G401.6 (cell line): ENCODE data around the gene ZNF273.
"Not testable (repeated sequence)": the region's sequence is repeated elsewhere in the genome, so short reads cannot be mapped to it uniquely, and the experiment has no call there.

Experiments
- FAIRE-seq: peaks from 2 replicates; lab custom pipeline; 2012; peaks lifted over from hg19 to GRCh38; lab: Jason Lieb, UNC

The ZNF273 gene

DNA sequence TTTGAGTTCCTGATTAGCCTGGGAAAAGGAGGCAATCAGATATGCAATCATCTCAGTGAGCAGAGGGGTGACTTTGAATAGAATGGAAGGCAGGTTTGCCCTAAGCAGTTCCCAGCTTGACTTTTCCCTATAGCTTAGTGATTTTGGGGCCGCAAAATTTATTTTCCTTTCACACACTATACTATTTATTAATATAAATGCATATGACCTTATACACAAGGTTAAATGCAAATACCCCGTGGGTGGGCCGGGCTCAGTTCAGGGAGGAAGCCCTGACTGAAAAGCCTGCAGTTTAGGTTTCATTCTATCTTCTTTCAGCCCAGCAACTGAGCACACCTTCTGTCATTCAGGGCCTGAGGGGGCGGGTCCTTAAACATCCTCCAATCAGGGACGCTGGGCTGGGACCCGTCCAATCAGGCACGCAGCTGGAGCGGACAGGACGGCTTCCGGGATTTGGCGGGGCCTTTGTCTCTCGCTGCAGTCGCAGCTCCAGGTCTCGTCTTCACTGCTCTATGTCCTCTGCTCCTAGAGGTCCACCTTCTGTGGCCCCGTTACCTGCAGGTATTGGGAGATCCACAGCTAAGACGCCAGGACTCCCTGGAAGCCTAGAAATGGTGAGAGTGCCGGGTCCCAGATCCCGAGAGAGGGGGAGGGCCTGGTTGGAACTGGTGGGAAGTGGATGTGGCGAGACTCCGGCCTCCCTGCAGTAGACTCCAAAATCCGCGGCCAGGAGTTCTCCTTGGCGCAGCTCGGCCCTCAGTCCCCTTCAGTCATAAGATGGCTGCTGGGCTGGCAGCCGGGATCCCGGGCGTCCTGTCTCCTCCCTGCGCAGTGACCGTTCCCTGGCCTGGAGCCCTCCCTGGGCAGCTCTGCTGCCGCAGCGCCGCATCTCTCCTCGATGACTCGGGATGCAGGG, at the start of gene ZNF273:
TSS of gene ZNF273 (plus strand) at position 468 of the 916 bp plus-strand sequence. CDS start at position 513, 45 bp downstream.
- peak; percentile 98 for FAIRE-seq

DNA sequence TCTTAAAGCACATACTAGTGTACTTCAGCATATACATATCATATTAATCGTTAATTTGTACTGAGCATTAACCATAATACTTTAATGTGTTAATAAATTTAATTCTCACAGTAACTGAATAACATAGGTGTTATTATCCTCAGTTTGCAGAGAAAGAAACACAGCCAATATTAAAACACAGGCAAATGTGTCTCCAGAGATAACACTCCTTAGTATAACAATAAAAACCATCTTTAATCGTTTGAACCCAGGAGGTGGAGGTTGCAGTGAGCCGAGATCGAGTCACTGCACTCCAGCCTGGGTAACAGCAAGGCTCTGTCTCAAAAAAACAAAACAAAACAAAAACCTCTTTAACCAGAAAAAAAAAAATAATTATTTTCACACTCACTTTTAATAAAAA, 49.4 kb upstream of the ZNF273 start:
- FAIRE-seq = no peak

DNA sequence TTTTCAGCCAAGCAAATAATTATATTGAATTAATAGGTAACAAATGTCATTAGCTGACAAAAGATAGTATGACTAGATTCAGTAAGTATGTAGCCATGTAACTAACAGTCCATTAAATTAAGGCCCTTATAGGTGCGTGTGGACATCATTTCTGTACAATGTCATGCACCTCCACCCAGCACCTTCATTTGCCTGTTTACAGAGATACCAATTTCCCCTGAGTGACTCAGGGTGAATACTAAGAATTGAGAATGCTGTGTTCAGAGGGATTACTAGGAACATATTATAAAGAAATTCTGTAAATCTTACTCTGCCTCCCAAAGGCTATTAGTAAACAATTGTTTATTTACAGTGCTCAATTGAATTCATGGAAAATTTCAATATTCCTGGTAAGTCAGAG, 48.1 kb upstream of the ZNF273 start:
- FAIRE-seq = no peak

DNA sequence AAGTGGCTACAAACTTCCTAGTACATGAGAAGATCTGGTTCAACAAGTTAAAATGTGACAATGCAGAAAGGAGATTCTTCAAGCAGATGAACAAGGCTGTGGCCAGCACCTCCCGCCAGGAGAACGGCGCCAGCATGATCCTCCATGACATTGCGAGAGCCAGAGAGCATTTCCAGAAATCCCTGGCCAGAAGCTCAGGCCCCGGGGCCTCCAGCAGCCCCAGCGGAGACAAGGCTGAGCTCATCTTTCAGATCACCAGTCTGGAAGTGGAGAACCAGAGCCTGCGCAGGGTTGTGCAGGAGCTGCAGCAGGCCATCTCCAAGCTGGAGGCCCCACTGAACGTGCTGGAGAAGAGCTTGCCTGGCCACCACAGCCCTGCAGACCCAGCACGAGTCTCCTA, 40.1 kb upstream of the ZNF273 start:
- FAIRE-seq = no peak

DNA sequence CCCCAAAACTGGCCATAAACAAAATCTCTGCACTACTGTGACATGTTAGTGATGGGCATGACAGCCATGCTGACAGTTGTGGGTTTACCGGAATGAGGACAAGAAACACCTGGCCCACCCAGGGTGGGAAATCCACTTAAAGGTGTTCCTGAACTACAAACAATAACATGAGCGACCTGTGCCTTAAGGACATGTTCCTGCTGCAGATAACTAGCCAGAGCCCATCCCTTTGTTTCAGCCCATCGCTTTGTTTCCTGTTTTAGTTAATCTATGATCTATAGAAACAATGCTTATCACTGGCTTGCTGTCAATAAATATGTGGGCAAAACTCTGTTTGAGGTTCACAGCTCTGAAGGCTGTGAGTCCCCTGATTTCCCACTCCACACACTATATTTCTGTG, 39.5 kb upstream of the ZNF273 start:
- not testable (repeated sequence) for FAIRE-seq

DNA sequence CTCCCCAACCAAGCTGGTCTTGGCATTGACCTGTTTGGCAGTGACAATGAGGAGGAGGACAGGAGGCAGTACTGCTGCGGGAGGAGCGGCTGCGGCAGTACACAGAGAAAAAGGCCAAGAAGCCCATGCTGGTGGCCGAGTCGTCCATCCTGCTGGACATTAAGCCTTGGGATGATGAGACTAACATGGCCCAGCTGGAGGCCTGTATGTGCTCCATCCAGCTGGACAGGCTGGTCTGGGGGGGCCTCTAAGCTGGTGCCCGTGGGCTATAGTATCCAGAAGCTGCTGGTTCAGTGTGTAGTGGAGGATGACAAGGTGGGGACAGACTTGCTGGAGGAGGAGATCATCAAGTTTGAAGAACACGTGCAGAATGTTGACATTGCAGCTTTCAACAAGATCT, 39.1 kb upstream of the ZNF273 start:
- FAIRE-seq = no peak

DNA sequence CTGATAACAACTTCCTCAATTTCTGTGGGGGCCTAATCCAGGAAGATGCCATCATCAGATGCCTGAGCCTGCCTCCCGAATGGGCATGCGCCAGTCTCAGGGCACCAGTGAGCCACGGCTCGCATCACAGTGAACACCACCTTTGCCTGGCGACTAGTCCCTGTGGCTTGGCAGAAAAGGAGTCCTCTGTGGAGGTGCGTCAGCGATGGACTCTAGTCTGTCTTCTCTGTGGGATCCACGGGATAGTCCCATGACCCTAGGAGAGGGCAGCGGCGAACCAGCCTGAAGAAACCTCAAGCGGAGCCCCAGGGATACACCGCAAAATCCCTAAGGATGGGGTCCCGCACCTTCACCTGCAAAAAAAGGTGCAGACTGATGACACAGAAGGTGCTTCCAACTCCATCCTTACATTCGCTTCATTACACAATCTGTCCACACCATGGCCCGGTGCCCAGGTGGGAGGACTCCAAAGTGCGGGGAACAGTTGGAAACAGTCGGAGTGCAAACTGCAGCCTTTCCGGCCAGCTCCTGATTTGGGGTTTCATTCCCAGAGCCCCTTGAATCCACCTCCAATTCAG, 35.1 kb upstream of the ZNF273 start:
- FAIRE-seq = no peak

DNA sequence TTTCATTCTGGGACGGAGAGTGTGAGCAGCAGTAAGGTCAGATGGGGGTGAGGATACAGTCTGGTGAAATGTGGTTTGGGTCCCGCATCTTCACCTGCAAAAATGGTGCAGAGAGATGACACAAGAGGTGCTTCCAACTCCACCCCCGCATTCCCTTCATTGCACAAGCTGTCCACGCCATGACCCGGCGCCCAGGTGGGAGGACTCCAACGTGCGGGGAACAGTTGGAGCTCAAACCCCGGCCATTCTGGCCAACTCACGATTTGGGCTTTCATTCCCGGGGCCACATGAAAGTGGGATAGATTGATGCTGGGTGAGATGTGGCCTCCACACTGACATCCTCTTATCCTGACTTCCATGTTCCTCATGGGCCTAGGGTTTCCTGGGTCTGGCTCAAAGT, 34.6 kb upstream of the ZNF273 start:
- FAIRE-seq = no peak

DNA sequence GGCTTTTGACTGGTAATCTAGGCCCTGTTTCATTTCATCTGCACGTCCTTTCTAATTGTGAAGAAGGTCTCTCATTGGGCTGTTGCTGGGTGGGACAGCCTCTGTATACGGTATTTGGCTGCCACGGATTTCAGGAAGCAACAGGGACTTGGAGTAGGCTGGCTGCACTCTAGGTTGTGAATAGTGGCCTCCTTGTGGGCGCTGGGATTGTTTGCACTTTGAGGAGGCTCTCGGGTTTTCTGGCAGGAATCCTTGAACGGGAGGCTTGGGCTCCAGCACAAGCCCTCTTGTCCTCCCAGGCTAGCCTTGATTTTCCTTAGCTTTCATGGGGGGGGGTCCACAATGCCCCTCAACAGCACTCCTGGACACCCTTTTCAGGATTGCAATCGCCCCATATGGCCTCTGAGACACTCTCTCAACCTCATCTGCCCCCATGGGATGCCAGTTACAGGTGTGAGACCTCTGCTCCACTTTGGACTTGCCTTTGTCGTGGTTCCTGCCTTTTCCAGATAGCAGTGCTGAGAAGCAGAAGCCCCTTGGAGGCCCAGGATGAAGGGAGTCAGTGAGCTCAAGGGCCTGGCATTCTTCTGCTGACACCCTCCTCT, 33.9 kb upstream of the ZNF273 start:
- no peak for FAIRE-seq

DNA sequence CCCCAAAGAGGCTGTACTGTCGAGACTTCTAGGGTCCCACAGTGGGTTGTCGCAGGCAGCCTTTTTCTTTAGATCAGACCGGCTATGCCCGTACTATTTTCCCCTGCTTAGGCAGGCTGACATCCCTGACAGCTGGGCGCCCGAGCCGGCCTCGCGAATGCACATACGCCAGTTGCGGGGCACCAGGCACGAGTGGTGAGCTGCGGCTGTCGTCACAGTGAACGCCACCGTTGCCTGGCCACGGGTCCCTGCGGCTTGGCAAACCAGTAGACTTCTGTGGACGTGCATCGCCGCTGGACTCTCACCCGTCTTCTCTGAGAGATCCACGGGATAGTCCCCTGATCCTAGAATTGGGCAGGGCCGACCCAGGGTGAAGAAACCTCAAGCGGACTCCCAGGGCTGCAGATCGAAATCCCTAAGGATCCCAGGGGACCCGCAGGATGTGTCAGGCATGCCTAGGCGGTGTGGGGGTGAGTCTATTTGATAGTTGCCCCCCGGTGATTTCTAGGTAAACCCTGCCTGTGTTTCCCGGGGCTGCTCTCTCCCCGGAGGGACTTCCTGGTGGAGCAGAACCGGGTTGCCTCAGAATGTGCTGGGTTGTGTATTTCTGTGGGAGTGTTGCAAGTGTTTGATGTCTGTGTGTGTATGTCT, 33.0 kb upstream of the ZNF273 start:
- FAIRE-seq = no peak

DNA sequence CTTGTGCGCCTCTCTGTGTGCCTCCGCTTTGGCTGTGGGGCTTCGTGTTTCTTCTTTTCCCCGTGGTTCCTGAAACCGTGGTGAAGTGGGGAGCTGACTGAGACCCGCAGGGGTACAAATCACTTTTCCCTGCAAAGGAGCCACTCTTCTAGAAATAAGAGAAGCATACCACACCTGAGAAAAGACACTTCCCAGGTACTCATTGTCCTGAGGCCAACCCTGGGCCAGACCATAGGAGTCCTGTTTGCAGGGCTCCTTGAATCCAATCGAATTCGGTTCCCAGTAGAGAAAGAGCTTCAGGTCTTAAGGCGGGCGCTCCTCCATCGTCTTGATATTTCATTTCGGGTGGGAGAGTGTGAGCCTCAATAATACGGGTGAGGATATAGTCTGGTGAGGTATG, 32.4 kb upstream of the ZNF273 start:
- no peak for FAIRE-seq

DNA sequence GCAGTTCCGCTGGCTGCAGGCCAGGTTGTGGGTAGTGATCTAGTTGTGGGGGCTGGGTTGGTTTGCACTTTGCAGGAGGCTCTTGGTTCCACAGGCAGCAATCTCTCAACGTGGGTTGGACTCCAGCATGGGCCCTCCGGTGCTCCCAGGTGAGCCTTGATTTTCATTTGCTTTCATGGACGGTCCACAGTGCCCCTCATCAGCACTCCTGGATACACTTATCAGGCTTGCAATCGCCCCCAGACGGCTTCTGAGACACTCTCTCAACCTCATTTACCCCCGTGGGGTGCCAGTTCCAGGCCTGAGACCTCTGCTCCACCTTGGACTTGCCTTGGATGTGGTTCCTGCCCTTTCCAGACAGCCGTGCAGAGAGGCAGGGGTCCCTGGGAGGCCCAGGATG, 31.3 kb upstream of the ZNF273 start:
- FAIRE-seq = no peak

DNA sequence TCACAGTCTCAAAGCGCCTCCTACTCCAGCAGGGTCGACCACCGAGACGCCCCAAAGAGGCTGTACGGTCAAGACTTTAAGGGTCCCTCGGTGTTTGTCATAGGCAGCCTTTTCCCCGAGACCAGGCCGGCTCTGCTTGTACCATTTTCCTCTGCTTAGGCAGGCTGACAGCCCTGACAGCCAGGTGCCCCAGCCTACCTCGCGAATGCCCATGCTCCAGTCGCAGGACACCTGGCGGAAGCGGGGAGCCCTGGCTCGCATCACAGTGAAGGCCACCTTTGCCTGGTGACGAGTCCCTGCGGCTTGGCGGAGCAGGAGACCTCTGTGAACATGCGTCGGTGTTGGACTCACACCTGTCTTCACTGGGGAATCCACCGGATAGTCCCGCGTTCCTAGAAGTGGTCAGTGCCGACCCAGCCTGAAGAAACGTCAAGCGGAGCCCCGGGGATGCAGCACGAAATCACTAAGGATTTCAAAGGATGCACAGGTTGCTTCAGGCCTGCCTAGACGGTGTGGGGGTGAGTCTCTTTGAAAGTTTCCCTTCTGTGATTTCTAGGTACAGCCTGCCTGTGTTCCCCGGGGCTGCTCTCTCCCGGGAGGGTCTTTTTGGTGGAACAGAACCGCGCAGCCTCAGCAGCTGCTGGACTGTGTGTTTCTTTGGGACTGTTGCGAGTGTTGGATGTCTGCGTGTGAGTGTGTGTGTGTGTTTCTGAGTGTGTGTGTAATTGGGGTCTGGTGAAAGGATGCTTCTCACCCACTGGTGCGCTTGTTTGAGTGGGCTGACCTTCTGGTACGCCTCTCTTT, 30.5 kb upstream of the ZNF273 start:
- FAIRE-seq = no peak

DNA sequence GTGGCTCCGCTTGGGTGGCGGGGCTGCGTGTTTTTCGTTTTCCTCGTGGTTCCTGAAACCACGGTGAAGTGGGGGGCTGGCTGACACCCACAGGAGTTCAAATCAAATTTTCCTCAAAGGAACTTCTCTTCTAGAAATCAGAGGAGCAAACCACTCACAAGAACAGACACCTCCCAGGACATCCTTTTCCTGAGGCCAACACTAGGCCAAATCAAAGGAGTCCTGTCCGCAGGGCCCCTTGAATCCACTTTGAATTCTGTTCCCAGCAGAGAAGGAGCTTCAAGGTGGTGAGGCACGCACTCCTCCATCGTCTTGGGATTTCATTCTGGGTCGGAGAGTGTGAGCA, 29.9 kb upstream of the ZNF273 start:
- no peak for FAIRE-seq

DNA sequence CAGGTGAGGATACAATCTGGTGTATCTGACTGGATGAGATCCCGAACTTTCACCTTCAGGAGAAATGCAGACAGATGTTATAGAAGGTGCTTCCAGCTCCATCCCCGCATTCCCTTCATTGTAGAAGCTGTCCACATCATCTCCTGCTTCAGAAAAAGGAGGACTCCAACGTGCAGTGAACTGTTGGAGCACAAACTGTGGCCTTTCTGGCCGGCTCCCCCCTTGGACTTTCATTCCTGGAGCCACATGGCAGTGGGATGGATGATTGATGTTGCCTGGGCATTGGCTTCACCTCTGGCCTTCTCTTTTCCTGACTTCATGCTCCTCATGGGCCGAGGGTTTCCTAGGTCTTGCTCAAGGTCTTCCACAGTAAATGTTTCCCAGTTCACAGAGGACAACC, 29.6 kb upstream of the ZNF273 start:
- no peak for FAIRE-seq

DNA sequence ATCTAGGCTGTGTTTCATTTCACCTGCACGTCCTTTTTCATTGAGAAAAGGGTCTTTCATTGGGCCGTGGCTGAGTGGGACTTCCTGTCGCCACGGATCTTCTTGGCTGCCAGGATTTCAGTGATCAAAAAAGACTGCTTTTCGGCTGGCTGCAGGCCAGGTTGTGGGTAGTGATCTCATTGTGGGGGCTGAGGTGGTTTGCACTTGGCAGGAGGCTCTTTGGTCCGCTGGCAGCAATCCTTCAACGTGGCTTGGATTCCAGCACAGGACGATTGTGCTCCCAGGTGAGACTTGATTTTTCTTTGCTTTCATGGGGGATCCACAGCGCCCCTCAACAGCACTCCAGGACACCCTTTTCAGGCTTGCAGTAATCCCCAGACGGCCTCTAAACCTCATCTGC, 29.0 kb upstream of the ZNF273 start:
- FAIRE-seq = no peak

DNA sequence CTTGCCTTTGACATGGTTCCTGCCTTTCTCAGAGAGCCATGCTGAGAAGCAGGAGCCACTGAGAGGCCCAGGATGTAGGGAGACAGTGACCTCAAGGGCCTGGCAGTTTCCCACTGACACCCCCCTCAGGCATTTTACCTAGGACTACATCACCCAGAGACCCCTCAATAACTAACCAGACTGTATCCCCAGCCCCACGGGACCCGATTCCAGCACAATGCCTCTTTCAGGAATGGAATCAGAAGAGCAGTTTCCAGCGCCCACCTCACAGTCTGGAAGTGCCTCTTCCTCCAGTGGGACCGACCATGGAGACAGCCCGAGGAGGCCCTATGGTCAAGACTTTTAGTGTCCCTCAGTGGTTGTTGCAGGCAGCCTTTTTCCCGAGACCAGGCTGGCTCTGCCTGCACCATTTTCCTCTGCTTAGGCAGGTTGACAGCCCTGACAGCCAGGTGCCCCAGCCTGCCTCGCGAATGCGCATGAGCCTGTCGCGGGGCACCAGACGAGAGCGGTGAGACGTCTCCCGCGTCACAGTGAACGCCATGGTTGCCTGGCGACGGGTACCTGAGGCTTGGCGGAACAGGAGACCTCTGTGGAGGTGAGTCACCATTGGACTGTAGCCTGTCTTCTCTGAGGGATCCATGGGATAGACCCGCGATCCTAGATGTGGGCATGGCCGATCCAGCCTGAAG, 28.4 kb upstream of the ZNF273 start:
- FAIRE-seq = no peak

DNA sequence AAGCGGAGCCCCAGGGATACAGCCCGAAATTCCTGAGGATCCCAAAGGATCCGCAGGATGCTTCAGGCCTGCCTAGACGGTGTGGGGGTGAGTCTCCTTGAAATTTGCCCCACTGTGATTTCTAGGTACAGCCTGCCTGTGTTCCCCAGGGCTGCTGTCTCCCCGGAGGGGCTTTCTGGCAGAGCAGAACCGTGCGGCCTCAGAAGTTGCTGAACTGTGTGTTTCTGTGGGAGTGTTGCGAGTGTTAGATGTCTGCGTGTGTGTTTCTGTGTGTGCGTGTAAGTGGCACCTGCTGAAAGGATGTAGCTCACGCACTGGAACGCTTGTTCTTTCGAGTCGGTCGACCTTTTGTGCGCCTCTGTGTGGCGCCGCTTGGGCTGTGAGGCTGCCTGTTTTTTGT, 27.8 kb upstream of the ZNF273 start:
- FAIRE-seq = no peak

DNA sequence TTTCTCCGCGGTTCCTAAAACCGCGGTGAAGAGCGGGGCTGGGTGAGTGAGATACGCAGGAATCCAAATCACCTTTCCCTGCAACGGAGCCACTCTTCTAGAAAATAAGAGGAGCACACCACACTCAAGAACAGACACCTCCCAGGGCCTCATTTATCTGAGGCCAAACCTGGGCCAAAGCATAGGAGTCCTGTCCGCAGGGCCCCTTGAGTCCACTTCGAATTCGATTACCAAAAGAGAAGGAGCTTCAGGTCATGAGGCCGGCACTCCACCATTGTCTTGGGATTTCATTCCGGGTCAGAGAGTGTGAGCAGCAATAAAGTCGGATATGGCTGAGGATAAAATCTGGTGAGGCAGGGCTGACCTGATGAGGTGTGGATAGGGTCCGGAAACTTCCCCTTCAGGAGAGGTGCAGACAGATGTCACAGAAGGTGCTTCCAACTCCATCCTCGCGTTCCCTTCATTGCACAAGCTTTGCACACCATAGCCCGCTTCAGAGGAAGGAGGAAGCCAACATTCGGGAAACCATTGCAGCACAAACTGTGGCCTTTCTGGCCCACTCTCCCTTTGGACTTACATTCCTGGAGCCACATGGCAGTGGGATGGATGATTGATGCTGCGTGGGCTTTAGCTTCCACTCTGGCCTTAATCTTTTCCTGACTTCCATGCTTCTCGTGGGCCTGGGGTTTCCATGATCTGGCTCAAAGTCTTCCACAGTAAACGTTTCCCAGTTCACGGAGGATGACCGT, 27.2 kb upstream of the ZNF273 start:
- no peak for FAIRE-seq

DNA sequence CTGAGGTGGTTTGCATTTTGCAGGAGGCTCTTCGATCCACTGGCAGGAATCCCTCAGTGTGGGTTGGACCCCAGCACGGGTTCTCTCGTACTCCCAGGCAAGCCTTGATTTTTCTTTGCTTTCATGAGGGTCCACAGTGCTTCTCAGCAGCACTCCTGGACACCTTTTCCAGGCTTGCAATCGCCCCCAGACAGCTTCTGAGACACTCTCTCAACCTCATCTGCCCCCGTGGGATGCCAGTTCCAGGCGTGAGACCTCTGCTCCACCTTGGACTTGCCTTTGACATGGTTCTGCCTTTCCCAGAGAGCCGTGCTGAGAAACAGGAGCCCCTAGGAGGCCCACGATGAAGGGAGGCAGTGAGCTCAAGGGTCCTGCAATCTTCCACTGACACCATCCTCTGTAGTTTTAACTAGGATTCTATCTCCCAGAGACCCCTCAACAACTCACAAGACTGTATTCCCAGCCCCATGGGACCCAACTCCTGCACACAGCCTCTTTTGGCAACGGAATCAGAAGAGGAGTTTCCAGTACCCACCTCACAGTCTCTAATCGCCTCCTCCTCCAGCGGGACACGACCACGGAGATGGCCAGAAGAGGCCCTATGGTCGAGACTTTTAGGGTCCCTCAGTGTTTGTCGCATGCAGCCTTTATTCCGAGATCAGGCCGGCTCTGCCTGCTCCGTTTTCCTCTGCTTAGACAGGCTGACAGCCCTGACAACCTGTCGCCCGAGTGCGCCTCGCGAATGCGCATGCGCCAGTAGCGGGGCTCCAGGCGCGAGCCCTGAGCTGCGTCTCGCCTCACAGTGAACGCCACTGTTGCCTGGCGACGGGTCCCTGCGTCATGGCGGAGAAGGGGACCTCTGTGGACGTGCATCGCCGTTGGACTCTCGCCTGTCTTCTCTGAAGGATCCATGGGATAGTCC, 26.0 kb upstream of the ZNF273 start:
- FAIRE-seq = no peak
